K562 (cell line): Measurements from ENCODE around the gene FXYD1. TPM values are rescaled to one million over a fixed set of nuclear protein-coding genes. Genes with fewer than 3 reads are reported as not detected.

Source experiments
- ETV5 ChIP-seq: sonication (generic); formaldehyde crosslinking; IDR thresholded peaks from 2 replicates; pipeline ENCODE4 v1.4.0; 2020; ENCODE audit warnings: low read depth, mild to moderate bottlenecking, missing genetic modification reagents
- HDAC6 ChIP-seq: IDR thresholded peaks from 2 replicates; pipeline ENCODE4 v1.6.1; 2012; ENCODE audit warnings: low read depth, mild to moderate bottlenecking, control low read depth, inconsistent platforms, low read length, moderate library complexity
- MTA3 ChIP-seq: fragments of 450-650 bp; formaldehyde crosslinking; IDR thresholded peaks from 2 replicates; pipeline ENCODE4 v1.6.1; 2017; ENCODE audit warnings: mild to moderate bottlenecking, borderline replicate concordance
- NR2F6 ChIP-seq: fragments of 450-650 bp; formaldehyde crosslinking; IDR thresholded peaks from 2 replicates; pipeline ENCODE4 v1.4.0; 2020; ENCODE audit warnings: mild to moderate bottlenecking
- PHF20 ChIP-seq: fragments of 450-650 bp; IDR thresholded peaks from 2 replicates; pipeline ENCODE4 v1.6.1; 2018; ENCODE audit not compliant: partially characterized antibody
- POLR2G ChIP-seq: fragments of 200-400 bp; formaldehyde crosslinking; IDR thresholded peaks from 2 replicates; pipeline ENCODE4 v1.6.1; 2017; ENCODE audit warnings: low read depth, mild to moderate bottlenecking, antibody characterized with exemption, low read length, moderate library complexity
- SETDB1 ChIP-seq: IDR thresholded peaks from one replicate; pipeline ENCODE4 v1.6.1; 2012; ENCODE audit warnings: low read length, control low read depth, inconsistent platforms
- THAP7 ChIP-seq: fragments of 250-450 bp; sonication (Bioruptor Pico); IDR thresholded peaks from 2 replicates; pipeline ENCODE4 v1.5.0; 2021
- TOE1 ChIP-seq, 2 experiments: fragments of 450-650 bp in 1 of 2; sonication (generic) in 1 of 2; formaldehyde crosslinking in 1 of 2; IDR thresholded peaks; 2 replicates each; pipeline versions ENCODE4 v1.7.1 to v1.8.0; 2016 to 2022; ENCODE audit warnings: borderline replicate concordance in 2 of 2, mild to moderate bottlenecking in 2 of 2, antibody characterized with exemption in 1 of 2, inconsistent platforms in 1 of 2, low read depth in 1 of 2, missing genetic modification reagents in 1 of 2, moderate library complexity in 1 of 2
- ZNF133 ChIP-seq: fragments of 250-450 bp; sonication (Bioruptor Pico); IDR thresholded peaks from 2 replicates; pipeline ENCODE4 v1.4.0; 2020; ENCODE audit warnings: mild to moderate bottlenecking
- ZNF146 ChIP-seq: IDR thresholded peaks from one replicate; pipeline ENCODE4 v1.6.1; 2018; ENCODE audit warnings: missing compliant biosample characterization; ENCODE audit not compliant: unreplicated experiment
- ZNF224 ChIP-seq: sonication (generic); formaldehyde crosslinking; IDR thresholded peaks from 2 replicates; pipeline ENCODE4 v1.8.0; 2022; ENCODE audit warnings: mild to moderate bottlenecking, missing genetic modification reagents
- ZNF407 ChIP-seq: fragments of 450-650 bp; IDR thresholded peaks from 2 replicates; pipeline ENCODE4 v1.6.1; 2016; ENCODE audit warnings: low read depth
- polyA plus RNA-seq, 8 experiments: library from polyadenylated mRNA; depleted of rRNA in 4 of 8; stranded (reverse) in 5 of 8; unstranded in 3 of 8; fragments of >200 nt; fragmentation: Nextera tagmentation in 2 of 8; fragmentation: Illumina TruSeq in 1 of 8; extraction: Ambion mirVana in 2 of 8; extraction: Trizol in 1 of 8; gene quantifications; 2 replicates each; pipeline versions ENCODE4 v1.2.1 to v1.2.3, GENCODE V29; 2011 to 2014; ENCODE audit warnings: inconsistent platforms in 1 of 8, missing spikeins in 1 of 8
- total RNA-seq, 7 experiments: library from RNA; depleted of rRNA in 6 of 7; stranded (reverse); fragments of >200 nt in 6 of 7; fragmentation: Illumina TruSeq in 2 of 7; extraction: Trizol in 2 of 7; gene quantifications; 2 replicates each; pipeline versions ENCODE4 v1.2.1 to v1.2.3, GENCODE V29; 2011 to 2021; ENCODE audit warnings: low replicate concordance in 1 of 7
- TF ChIP-seq, protein P1 (sequence below): sonication (generic); formaldehyde crosslinking; IDR thresholded peaks from 2 replicates; pipeline ENCODE4 v1.5.0; 2020; ENCODE audit warnings: missing genetic modification reagents
- TF ChIP-seq, protein P2 (sequence below), 3 experiments: fragments of 200-800 bp in 1 of 3; sonication (Bioruptor generic) in 1 of 3; sonication (generic) in 1 of 3; formaldehyde crosslinking in 1 of 3; IDR thresholded peaks; 2 replicates each; pipeline versions ENCODE4 v1.6.1 to v1.8.0; 2016 to 2022; ENCODE audit warnings: mild to moderate bottlenecking in 2 of 3, missing compliant biosample characterization in 2 of 3, missing genetic modification characterization in 2 of 3, missing genetic modification reagents in 1 of 3

Gene FXYD1
- total and polyA plus RNA-seq, 9 of the 15 experiments (the other 6 are each of a cell fraction or from before 2014, with no cell fraction given): 0.40 to 3.2 (median 1.8) TPM; not detected in 3

DNA sequence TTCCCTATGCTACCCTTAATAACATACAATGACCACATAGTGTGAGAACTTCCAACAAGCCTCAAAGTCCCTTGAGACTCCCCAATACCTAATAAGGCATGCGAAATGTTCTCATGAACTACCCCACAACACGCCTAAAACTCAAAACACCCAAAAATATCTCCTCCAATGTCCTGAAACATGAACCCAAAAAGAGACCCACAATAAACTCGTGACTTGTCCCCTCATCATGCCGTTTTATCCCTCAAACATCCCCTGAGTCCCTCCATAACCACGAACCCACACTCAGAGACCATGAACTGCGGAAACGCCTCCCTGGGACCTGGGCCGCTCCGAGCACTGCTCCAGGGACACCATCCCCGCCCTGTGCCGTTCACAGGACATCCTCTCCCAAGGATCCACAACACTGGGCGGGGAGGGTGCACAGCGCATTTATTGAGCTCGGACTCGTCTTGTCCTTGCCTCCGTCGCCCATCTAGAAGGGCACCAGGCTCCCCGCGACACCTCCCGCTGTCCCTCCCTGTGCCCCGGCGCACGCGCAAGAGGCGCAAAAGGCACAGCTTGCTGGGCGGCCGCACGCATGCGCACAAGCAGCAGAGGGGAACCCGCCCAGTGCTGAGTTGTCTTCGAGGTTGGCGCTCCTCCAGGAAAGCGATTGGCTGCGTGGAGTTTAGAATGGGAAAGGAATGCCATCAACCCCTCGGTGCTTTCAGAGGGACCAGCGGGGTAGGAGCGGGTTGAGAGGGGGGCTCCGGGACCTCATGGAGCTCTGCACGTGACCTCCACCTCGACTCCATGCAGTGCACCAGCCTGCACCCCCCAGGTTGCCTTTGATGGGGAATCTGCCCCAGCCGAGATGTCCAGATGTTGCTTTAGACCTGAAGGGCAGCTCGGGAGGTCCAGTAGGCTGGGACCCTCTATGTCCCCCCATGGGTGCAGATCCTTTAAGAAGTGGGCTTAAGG is 14.2 kb upstream of the FXYD1 start (continued):
- TF ChIP-seq, protein P1, sequence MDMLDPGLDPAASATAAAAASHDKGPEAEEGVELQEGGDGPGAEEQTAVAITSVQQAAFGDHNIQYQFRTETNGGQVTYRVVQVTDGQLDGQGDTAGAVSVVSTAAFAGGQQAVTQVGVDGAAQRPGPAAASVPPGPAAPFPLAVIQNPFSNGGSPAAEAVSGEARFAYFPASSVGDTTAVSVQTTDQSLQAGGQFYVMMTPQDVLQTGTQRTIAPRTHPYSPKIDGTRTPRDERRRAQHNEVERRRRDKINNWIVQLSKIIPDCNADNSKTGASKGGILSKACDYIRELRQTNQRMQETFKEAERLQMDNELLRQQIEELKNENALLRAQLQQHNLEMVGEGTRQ (CRISPR knock-in tag): peak; percentile 50; the same call in 1 of the 2 replicates
- TF ChIP-seq ZNF407 (no peak), MTA3 (peak; percentile 69; the same call in 1 of the 2 replicates), ZNF224 (0 out of 2 replicates have a peak, but pooled peaks have one; percentile 57), TOE1 (IDR thresholded peaks at IDR 0.05; ENCODE audit: borderline replicate concordance) (peak; percentile 35; the same call in 1 of the 2 replicates), TOE1 (CRISPR knock-in tag; IDR thresholded peaks at IDR 0.05; ENCODE audit: borderline replicate concordance, low read depth) (no peak), POLR2G (peak; percentile 77), ZNF146 (CRISPR knock-in tag) (no peak), ZNF133 (CRISPR knock-in tag) (no peak), SETDB1 (no peak), ETV5 (CRISPR knock-in tag) (no peak), PHF20 (peak; percentile 87), HDAC6 (no peak), NR2F6 (CRISPR knock-in tag) (no peak), THAP7 (CRISPR knock-in tag) (peak; percentile 49; the same call in 1 of the 2 replicates)
- TF ChIP-seq, protein P2, sequence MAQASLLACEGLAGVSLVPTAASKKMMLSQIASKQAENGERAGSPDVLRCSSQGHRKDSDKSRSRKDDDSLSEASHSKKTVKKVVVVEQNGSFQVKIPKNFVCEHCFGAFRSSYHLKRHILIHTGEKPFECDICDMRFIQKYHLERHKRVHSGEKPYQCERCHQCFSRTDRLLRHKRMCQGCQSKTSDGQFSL (CRISPR knock-in tag; IDR thresholded peaks at IDR 0.05): peak; percentile 92
- TF ChIP-seq, protein P2 (tag; IDR thresholded peaks at IDR 0.05): no peak
